Amniotic epithelial cell (primary cell): Measurements from ENCODE around the gene TCAF1.
"Not testable (repeated sequence)": the region's sequence is repeated elsewhere in the genome, so short reads cannot be mapped to it uniquely, and the experiment has no call there.

Source experiments
- DNase-seq: peaks from one replicate; pipeline ENCODE4 v3.0.0-alpha.2; 2010; ENCODE audit warnings: low read depth

TCAF1 gene

GRCh38 chr7:143850682-143851081 is 51.3 kb downstream of the TCAF1 start:
- no peak for DNase-seq

- no peak for DNase-seq
Measured at GRCh38 chr7:143849785-143850479, 52.0 kb downstream of the TCAF1 start.

- no peak for DNase-seq
Measured at GRCh38 chr7:143848192-143848591, 53.8 kb downstream of the TCAF1 start.

- DNase-seq: no peak
Measured at GRCh38 chr7:143846692-143847091, 55.3 kb downstream of the TCAF1 start.

- DNase-seq: peak; percentile 10
Measured at GRCh38 chr7:143841696-143842095, 60.3 kb downstream of the TCAF1 start.

- not testable (repeated sequence) for DNase-seq
Measured at GRCh38 chr7:143840062-143840461, 61.9 kb downstream of the TCAF1 start.

- DNase-seq: not testable (repeated sequence)
Measured at GRCh38 chr7:143837223-143837622, 64.8 kb downstream of the TCAF1 start.

GRCh38 chr7:143836622-143837021 is 65.4 kb downstream of the TCAF1 start:
- DNase-seq: not testable (repeated sequence)

- DNase-seq: not testable (repeated sequence)
Measured at GRCh38 chr7:143836088-143836487, 65.9 kb downstream of the TCAF1 start.

- DNase-seq: not testable (repeated sequence)
Measured at GRCh38 chr7:143826578-143826977, 75.4 kb downstream of the TCAF1 start.

GRCh38 chr7:143824295-143825135 is 77.5 kb downstream of the TCAF1 start:
- not testable (repeated sequence) for DNase-seq

GRCh38 chr7:143823634-143824294 is 78.2 kb downstream of the TCAF1 start:
- not testable (repeated sequence) for DNase-seq

GRCh38 chr7:143821392-143822277 is 80.3 kb downstream of the TCAF1 start:
- not testable (repeated sequence) for DNase-seq

- DNase-seq: not testable (repeated sequence)
Measured at GRCh38 chr7:143817873-143818272, 84.1 kb downstream of the TCAF1 start.

GRCh38 chr7:143816471-143817133 is 85.4 kb downstream of the TCAF1 start:
- DNase-seq: peak; percentile 7

GRCh38 chr7:143810639-143811038 is 91.3 kb downstream of the TCAF1 start:
- DNase-seq: not testable (repeated sequence)

GRCh38 chr7:143806664-143807071 is 95.3 kb downstream of the TCAF1 start:
- not testable (repeated sequence) for DNase-seq
